ENCODE data around the gene NUBPL. TPM values are rescaled to one million over a fixed set of nuclear protein-coding genes. Genes with fewer than 3 reads are reported as not detected.
"Not testable (repeated sequence)": the region's sequence is repeated elsewhere in the genome, so short reads cannot be mapped to it uniquely, and the experiment has no call there.

NUBPL gene
- total RNA-seq, 2 experiments from 2014 or later, result 10.2 to 12.5 TPM

- POLR2A ChIA-PET, result no interaction called here
- CTCF ChIA-PET, result no interaction called here
Observed at GRCh38 chr14:31787377-31787776, 226.2 kb downstream of the NUBPL start.

GRCh38 chr14:31788340-31788739 lies 227.1 kb downstream of the NUBPL start:
- ChIA-PET CTCF (no interaction called here), POLR2A (no interaction called here)

GRCh38 chr14:31792726-31793125 lies 231.5 kb downstream of the NUBPL start:
- CTCF ChIA-PET, result no interaction called here

GRCh38 chr14:31797946-31798345 lies 236.7 kb downstream of the NUBPL start:
- CTCF ChIA-PET, POLR2A ChIA-PET: not testable (repeated sequence)

More at GRCh38 chr14:31792726-31793125, 231.5 kb downstream of the NUBPL start:
- POLR2A ChIA-PET, result no interaction called here

GRCh38 chr14:31802838-31803237 lies 241.6 kb downstream of the NUBPL start:
- POLR2A ChIA-PET, result no interaction called here

GRCh38 chr14:31806249-31806648 lies 245.0 kb downstream of the NUBPL start:
- CTCF ChIA-PET, result no interaction called here
- POLR2A ChIA-PET, result no interaction called here

More at GRCh38 chr14:31802838-31803237, 241.6 kb downstream of the NUBPL start:
- CTCF ChIA-PET, result no interaction called here

GRCh38 chr14:31811693-31812628 lies 250.8 kb downstream of the NUBPL start:
- POLR2A ChIA-PET, CTCF ChIA-PET: not testable (repeated sequence)

GRCh38 chr14:31813724-31814490 lies 252.7 kb downstream of the NUBPL start:
- CTCF ChIA-PET, POLR2A ChIA-PET: not testable (repeated sequence)

GRCh38 chr14:31819281-31819680 lies 258.1 kb downstream of the NUBPL start:
- ChIA-PET CTCF (no interaction called here), POLR2A (no interaction called here)

GRCh38 chr14:31825459-31825858 lies 264.3 kb downstream of the NUBPL start:
- CTCF ChIA-PET, result no interaction called here

GRCh38 chr14:31827325-31827724 lies 266.1 kb downstream of the NUBPL start:
- CTCF ChIA-PET, result no interaction called here
- POLR2A ChIA-PET, result no interaction called here

More at GRCh38 chr14:31825459-31825858, 264.3 kb downstream of the NUBPL start:
- POLR2A ChIA-PET, result no interaction called here

GRCh38 chr14:31828946-31829868 lies 268.0 kb downstream of the NUBPL start:
- ChIA-PET POLR2A (no interaction called here), CTCF (no interaction called here)

GRCh38 chr14:31834616-31835015 lies 273.4 kb downstream of the NUBPL start:
- ChIA-PET CTCF (no interaction called here), POLR2A (no interaction called here)

- POLR2A ChIA-PET, result no interaction called here
- CTCF ChIA-PET, result no interaction called here
Observed at GRCh38 chr14:31835049-31835448, 273.8 kb downstream of the NUBPL start.

GRCh38 chr14:31837031-31837430 lies 275.8 kb downstream of the NUBPL start:
- POLR2A ChIA-PET, result no interaction called here
- CTCF ChIA-PET, result no interaction called here

- CTCF ChIA-PET, result no interaction called here
- POLR2A ChIA-PET, result no interaction called here
Observed at GRCh38 chr14:31842899-31843298, 281.7 kb downstream of the NUBPL start.

- ChIA-PET POLR2A (no interaction called here), CTCF (no interaction called here)
Observed at GRCh38 chr14:31843361-31844091, 282.3 kb downstream of the NUBPL start.

GRCh38 chr14:31854508-31855075 lies 293.4 kb downstream of the NUBPL start:
- ChIA-PET CTCF (no interaction called here), POLR2A (no interaction called here)

GRCh38 chr14:31855262-31855661 lies 294.1 kb downstream of the NUBPL start:
- CTCF ChIA-PET, result no interaction called here
- POLR2A ChIA-PET, result no interaction called here
